ENCODE results near the gene RAPGEF6.
A peak's percentile ranks its signal among the peaks of the same experiment; 100 is the strongest.

The RAPGEF6 gene

GRCh38 chr5:131378721-131379541 lies 256.1 kb downstream of the RAPGEF6 start:
- no peak overlapping the region for H3K4me3 ChIP-seq (ENCODE audit: low read depth in 1 of 2, low read length in 2 of 2)
- no peaks in the 10 kb centered on the region for H3K9me3 ChIP-seq (ENCODE audit: control insufficient read depth in 1 of 2, low read length in 2 of 2)
- H3K4me1 ChIP-seq (ENCODE audit: control insufficient read depth in 1 of 2, insufficient read depth in 2 of 2, low read length in 2 of 2): peaks cover 28 to 41% of the 10 kb centered on the region in 2 donors
- peak overlapping the region in 1 of 2 donors; percentile 45 for H3K9ac ChIP-seq (ENCODE audit: low read depth in 1 of 2, low read length in 2 of 2)
- no peaks in the 10 kb centered on the region for H3K36me3 ChIP-seq (ENCODE audit: control insufficient read depth in 1 of 2, insufficient read depth in 2 of 2, low read length in 2 of 2)
- peak overlapping the region; percentile 53 for H3K27ac ChIP-seq (ENCODE audit: low read depth, low read length)
- no peaks in the 10 kb centered on the region for H3K27me3 ChIP-seq (ENCODE audit: control insufficient read depth in 1 of 2, insufficient read depth in 2 of 2, low read length in 2 of 2)

- Histone ChIP-seq H3K4me1 (ENCODE audit: control insufficient read depth in 1 of 2, insufficient read depth in 2 of 2, low read length in 2 of 2) (peaks cover 28 to 41% of the 10 kb centered on the region in 2 donors), H3K27ac (ENCODE audit: low read depth, low read length) (no peak overlapping the region), H3K9ac (ENCODE audit: low read depth in 1 of 2, low read length in 2 of 2) (no peak overlapping the region), H3K36me3 (ENCODE audit: control insufficient read depth in 1 of 2, insufficient read depth in 2 of 2, low read length in 2 of 2) (no peaks in the 10 kb centered on the region), H3K9me3 (ENCODE audit: control insufficient read depth in 1 of 2, low read length in 2 of 2) (no peaks in the 10 kb centered on the region), H3K4me3 (ENCODE audit: low read depth in 1 of 2, low read length in 2 of 2) (no peak overlapping the region), H3K27me3 (ENCODE audit: control insufficient read depth in 1 of 2, insufficient read depth in 2 of 2, low read length in 2 of 2) (no peaks in the 10 kb centered on the region)
These were observed 257.2 kb downstream of the RAPGEF6 start for GRCh38 chr5:131377785-131378325.

- H3K36me3 ChIP-seq (ENCODE audit: control insufficient read depth in 1 of 2, insufficient read depth in 2 of 2, low read length in 2 of 2): no peaks in the 10 kb centered on the region
- peaks cover 28 to 37% of the 10 kb centered on the region in 2 donors for H3K4me1 ChIP-seq (ENCODE audit: control insufficient read depth in 1 of 2, insufficient read depth in 2 of 2, low read length in 2 of 2)
- no peak overlapping the region for H3K4me3 ChIP-seq (ENCODE audit: low read depth in 1 of 2, low read length in 2 of 2)
- H3K27me3 ChIP-seq (ENCODE audit: control insufficient read depth in 1 of 2, insufficient read depth in 2 of 2, low read length in 2 of 2): no peaks in the 10 kb centered on the region
- no peak overlapping the region for H3K9ac ChIP-seq (ENCODE audit: low read depth in 1 of 2, low read length in 2 of 2)
- H3K27ac ChIP-seq (ENCODE audit: low read depth, low read length): no peak overlapping the region
- no peaks in the 10 kb centered on the region for H3K9me3 ChIP-seq (ENCODE audit: control insufficient read depth in 1 of 2, low read length in 2 of 2)
These were observed 257.7 kb downstream of the RAPGEF6 start for GRCh38 chr5:131377346-131377745.

GRCh38 chr5:131375351-131375750 lies 259.7 kb downstream of the RAPGEF6 start:
- Histone ChIP-seq H3K9ac (ENCODE audit: low read depth in 1 of 2, low read length in 2 of 2) (no peak overlapping the region), H3K9me3 (ENCODE audit: control insufficient read depth in 1 of 2, low read length in 2 of 2) (no peaks in the 10 kb centered on the region), H3K27me3 (ENCODE audit: control insufficient read depth in 1 of 2, insufficient read depth in 2 of 2, low read length in 2 of 2) (no peaks in the 10 kb centered on the region), H3K4me1 (ENCODE audit: control insufficient read depth in 1 of 2, insufficient read depth in 2 of 2, low read length in 2 of 2) (peaks cover 10 to 21% of the 10 kb centered on the region in 2 donors), H3K4me3 (ENCODE audit: low read depth in 1 of 2, low read length in 2 of 2) (no peak overlapping the region), H3K27ac (ENCODE audit: low read depth, low read length) (no peak overlapping the region), H3K36me3 (ENCODE audit: control insufficient read depth in 1 of 2, insufficient read depth in 2 of 2, low read length in 2 of 2) (no peaks in the 10 kb centered on the region)
